CMK (cell line): ENCODE data around the gene SIRT2.
"Not testable (repeated sequence)": the region's sequence is repeated elsewhere in the genome, so short reads cannot be mapped to it uniquely, and the experiment has no call there.

ENCODE experiments used
- DNase-seq: peaks from one replicate; pipeline ENCODE4 v3.0.0-alpha.2; 2010; ENCODE audit warnings: low read depth

Gene SIRT2

GRCh38 chr19:38829203-38829602, 70.2 kb downstream of the SIRT2 start:
- not testable (repeated sequence) for DNase-seq
